Subcutaneous abdominal adipose tissue (tissue), 5 donors: ENCODE measurements around the gene SLC9A7.

ENCODE experiments used
- H3K27ac ChIP-seq: one replicate; pipeline ENCODE4 v1.7.0; 2013; ENCODE audit warnings: low read depth, mild to moderate bottlenecking, inconsistent platforms, low read length, moderate library complexity
- H3K27me3 ChIP-seq, 5 donors: one replicate each; pipeline ENCODE4 v1.7.0; 2013; ENCODE audit warnings: low read length in 5 of 5, inconsistent platforms in 1 of 5; ENCODE audit not compliant: control insufficient read depth in 5 of 5, insufficient read depth in 4 of 5
- H3K36me3 ChIP-seq, 5 donors: one replicate each; pipeline ENCODE4 v1.7.0; 2013; ENCODE audit warnings: low read length in 5 of 5; ENCODE audit not compliant: control insufficient read depth in 5 of 5, insufficient read depth in 5 of 5
- H3K4me1 ChIP-seq, 5 donors: one replicate each; pipeline ENCODE4 v1.7.0; 2013; ENCODE audit warnings: low read length in 5 of 5, mild to moderate bottlenecking in 3 of 5, moderate library complexity in 1 of 5; ENCODE audit not compliant: control insufficient read depth in 5 of 5, insufficient read depth in 5 of 5
- H3K4me3 ChIP-seq, 5 donors: one replicate each; pipeline ENCODE4 v1.7.0; 2013; ENCODE audit warnings: low read length in 5 of 5, low read depth in 1 of 5
- H3K9ac ChIP-seq, 5 donors: one replicate each; pipeline ENCODE4 v1.7.0; 2013; ENCODE audit warnings: low read length in 5 of 5, mild to moderate bottlenecking in 4 of 5, moderate library complexity in 3 of 5
- H3K9me3 ChIP-seq, 5 donors: one replicate each; pipeline ENCODE4 v1.7.0; 2013; ENCODE audit warnings: low read length in 5 of 5; ENCODE audit not compliant: control insufficient read depth in 5 of 5
- donor health status: healthy.
- donor health status: healthy.
- donor health status: healthy.
- donor health status: healthy.
- donor health status: healthy.

Gene SLC9A7

DNA sequence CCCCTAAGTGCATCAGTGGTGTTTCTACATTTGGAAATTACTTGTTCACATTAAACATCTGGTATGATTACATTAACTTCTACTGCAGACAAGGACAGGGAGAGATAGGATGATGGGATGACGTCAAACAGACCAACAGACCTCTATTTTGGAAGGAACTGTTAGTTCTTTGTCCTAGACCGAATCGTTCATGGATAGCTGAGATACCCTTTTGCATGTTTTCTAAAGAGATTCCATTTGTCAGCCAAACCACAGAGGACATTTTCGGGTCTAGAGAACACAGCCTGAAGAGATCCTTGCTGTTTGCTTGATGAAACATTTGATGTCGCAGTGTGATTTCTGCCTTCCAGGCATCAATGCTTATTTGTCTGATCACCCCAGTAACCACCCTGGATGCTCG is 157.6 kb downstream of the SLC9A7 start:
- Histone ChIP-seq H3K9ac (no peak overlapping the region), H3K9me3 (no peaks in the 10 kb centered on the region), H3K4me1 (peaks cover 0 to 5% (median 0%) of the 10 kb centered on the region in 5 donors), H3K36me3 (no peaks in the 10 kb centered on the region), H3K4me3 (no peak overlapping the region), H3K27ac (no peak overlapping the region), H3K27me3 (peaks cover 0 to 11% (median 2%) of the 10 kb centered on the region in 5 donors)

DNA sequence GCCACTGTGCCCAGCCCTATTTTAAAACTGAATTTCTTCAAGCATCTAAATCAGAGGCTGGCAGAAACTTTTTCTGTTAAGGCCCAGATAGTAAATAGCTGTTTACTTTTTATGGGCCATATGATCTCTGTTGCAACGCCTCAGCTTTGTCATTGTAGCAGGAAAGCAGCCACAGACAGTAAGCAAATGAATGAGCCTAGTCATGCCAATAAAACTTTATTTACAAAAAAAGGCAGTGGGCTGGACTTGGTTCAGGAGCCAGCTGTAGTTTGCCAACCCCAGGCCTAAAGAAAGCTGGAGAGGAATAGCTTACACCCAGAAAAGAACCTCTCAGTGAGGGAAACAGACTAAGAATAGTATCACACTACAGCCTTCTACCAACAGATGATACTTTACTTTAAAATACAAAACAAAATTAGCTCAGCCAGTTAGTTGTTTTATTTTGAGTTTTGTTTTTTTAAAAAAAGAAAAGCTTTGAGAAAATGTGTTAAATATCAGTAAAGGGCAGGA is 159.8 kb downstream of the SLC9A7 start:
- H3K4me1 ChIP-seq: peaks cover 0 to 5% (median 0%) of the 10 kb centered on the region in 5 donors
- H3K4me3 ChIP-seq: no peak overlapping the region
- peaks cover 0 to 11% (median 2%) of the 10 kb centered on the region in 5 donors for H3K27me3 ChIP-seq
- H3K9ac ChIP-seq: no peak overlapping the region
- no peak overlapping the region for H3K27ac ChIP-seq
- H3K9me3 ChIP-seq: no peaks in the 10 kb centered on the region
- H3K36me3 ChIP-seq: no peaks in the 10 kb centered on the region

DNA sequence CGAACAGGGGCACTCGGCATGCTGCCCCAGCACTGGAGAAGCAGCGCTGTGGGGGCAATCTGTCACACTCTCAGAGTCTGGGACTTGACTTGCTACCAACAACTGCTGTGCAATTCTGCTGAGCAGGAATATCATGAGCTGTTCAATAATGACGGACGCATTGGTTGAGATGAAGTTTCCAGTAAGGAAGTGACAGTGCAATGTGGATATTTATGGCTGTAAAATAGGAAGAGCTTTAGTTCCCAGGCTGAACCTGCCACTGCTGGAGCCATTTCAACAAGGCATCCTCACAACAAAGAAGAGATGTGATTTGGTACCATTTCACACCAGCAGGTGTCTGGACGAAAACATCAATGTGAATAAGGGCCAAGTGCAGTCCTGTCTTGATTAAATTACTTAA is 161.1 kb downstream of the SLC9A7 start:
- no peaks in the 10 kb centered on the region for H3K36me3 ChIP-seq
- no peak overlapping the region for H3K27ac ChIP-seq
- no peak overlapping the region for H3K9ac ChIP-seq
- H3K27me3 ChIP-seq: peaks cover 0 to 11% (median 2%) of the 10 kb centered on the region in 5 donors
- H3K9me3 ChIP-seq: no peaks in the 10 kb centered on the region
- peaks cover 0 to 5% (median 0%) of the 10 kb centered on the region in 5 donors for H3K4me1 ChIP-seq
- H3K4me3 ChIP-seq: no peak overlapping the region

- Histone ChIP-seq H3K27ac (no peak overlapping the region), H3K4me3 (no peak overlapping the region), H3K9ac (no peak overlapping the region), H3K27me3 (peaks cover 0 to 11% (median 2%) of the 10 kb centered on the region in 5 donors), H3K36me3 (no peaks in the 10 kb centered on the region), H3K9me3 (no peaks in the 10 kb centered on the region), H3K4me1 (peaks cover 0 to 5% (median 0%) of the 10 kb centered on the region in 5 donors)
Observed at GRCh38 chrX:46597208-46597607, 161.7 kb downstream of the SLC9A7 start.

- Histone ChIP-seq H3K27me3 (peaks cover 0 to 9% (median 0%) of the 10 kb centered on the region in 5 donors), H3K36me3 (no peaks in the 10 kb centered on the region), H3K27ac (no peak overlapping the region), H3K9ac (no peak overlapping the region), H3K4me1 (peaks cover 0 to 7% (median 2%) of the 10 kb centered on the region in 5 donors), H3K4me3 (no peak overlapping the region), H3K9me3 (no peaks in the 10 kb centered on the region)
Observed at GRCh38 chrX:46595084-46595483, 163.8 kb downstream of the SLC9A7 start.

DNA sequence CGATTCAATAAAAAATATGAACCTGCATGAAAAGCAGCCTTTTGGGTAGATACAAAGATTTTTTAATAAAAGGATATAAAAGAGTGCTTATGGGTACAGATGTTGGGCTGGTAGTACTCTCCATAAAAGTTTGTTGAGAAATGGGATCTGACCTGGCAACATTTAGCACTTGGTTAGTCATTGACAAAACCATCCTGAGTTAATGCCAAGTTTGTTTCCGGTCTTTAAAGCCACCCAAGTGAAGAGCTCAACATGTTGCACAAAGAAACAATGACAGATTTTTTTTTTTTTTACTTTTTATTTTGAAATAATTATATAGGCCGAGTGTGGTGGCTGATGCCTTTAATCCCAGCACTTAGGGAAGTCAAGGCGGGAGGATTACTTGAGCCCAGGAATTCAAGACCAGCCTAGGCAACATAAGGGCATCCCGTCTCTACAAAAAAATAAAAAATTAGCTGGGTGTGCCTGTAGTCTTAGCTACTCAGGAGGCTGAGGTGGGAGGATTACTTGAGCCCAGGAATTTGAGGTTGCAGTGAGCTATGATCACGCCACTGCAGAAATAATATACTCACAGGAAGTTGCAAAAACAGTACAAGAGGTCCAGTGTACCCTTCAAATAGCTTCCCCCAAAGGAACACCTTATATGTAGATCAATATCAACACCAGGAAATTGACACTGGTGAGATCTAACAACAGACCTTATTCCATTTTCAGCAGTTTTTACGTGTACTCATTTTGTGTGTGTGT is 168.8 kb downstream of the SLC9A7 start:
- Histone ChIP-seq H3K9me3 (no peaks in the 10 kb centered on the region), H3K4me1 (peaks cover 2 to 35% (median 21%) of the 10 kb centered on the region in 5 donors), H3K4me3 (no peak overlapping the region), H3K9ac (no peak overlapping the region), H3K27me3 (peaks cover 0 to 2% (median 0%) of the 10 kb centered on the region in 5 donors), H3K36me3 (no peaks in the 10 kb centered on the region), H3K27ac (no peak overlapping the region)

DNA sequence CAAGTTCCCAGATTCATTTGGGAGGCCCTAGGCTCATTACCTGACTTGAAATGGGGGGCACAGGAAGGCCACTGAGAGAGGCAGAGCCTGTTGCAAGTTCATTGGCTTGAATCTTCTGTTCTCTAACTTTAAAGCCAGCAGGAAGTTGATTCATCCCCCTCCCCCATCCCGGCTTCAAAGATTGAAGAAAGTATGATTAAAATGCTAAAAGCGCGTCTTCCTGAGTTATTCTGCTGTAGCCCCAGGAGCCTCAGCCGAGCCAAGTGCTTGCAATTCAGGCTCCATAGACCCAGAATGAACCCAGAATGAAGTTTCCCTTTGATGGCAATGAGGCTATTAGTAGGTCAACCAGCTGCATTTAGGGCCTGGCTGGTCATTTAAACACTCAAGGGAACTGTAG is 170.7 kb downstream of the SLC9A7 start:
- Histone ChIP-seq H3K9me3 (no peaks in the 10 kb centered on the region), H3K4me1 (peaks cover 2 to 47% (median 24%) of the 10 kb centered on the region in 5 donors), H3K9ac (no peak overlapping the region), H3K27ac (peak overlapping the region; percentile 19), H3K36me3 (no peaks in the 10 kb centered on the region), H3K27me3 (peaks cover 0 to 2% (median 0%) of the 10 kb centered on the region in 5 donors), H3K4me3 (peak overlapping the region in 1 of 5 donors; percentile 34)

DNA sequence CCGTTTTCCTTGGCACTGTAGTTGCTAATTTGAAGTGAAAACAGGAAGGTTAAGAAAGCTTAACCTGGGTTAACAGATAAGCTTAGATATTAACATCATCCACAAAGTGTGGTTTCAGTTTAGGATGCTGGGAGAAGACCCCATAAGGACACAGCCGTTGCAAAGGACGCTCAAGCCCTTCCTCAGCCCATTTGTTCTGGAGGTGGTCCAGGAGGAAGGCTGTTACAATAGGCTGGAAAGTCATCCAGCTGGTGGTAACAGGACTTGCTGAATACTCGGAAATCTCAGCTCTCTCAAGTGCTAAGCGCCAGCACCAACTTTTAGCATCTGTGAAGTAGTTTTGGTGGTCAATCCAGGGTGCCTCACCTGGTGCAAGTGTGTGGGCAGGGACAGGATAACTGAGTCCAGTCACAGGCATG is 171.2 kb downstream of the SLC9A7 start:
- Histone ChIP-seq H3K27ac (peak overlapping the region; percentile 19), H3K9me3 (no peaks in the 10 kb centered on the region), H3K4me3 (peak overlapping the region in 2 of 5 donors; percentile 7 to 12), H3K4me1 (peaks cover 2 to 49% (median 27%) of the 10 kb centered on the region in 5 donors), H3K9ac (no peak overlapping the region), H3K27me3 (peaks cover 0 to 2% (median 0%) of the 10 kb centered on the region in 5 donors), H3K36me3 (no peaks in the 10 kb centered on the region)

DNA sequence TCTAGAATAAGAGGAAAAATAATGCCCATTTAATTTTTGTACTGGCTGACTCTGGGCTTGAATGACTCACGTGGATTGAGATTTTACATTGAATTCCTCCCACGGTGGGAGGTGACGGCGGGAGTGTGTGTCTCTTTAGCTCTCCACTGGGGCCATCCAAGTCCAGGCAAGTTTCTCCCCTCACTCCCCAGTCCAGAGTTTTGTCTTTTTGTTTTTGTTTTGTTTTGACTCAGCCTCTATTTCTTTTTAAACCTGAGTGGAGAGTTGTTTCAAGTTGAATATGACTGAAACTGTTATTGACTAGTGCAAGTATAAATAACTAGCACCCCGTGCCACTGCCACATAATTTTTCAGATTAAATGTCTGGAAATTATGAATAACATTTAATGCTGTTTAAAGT is 171.8 kb downstream of the SLC9A7 start:
- Histone ChIP-seq H3K9ac (no peak overlapping the region), H3K4me1 (peaks cover 2 to 54% (median 27%) of the 10 kb centered on the region in 5 donors), H3K9me3 (no peaks in the 10 kb centered on the region), H3K27me3 (peaks cover 0 to 2% (median 0%) of the 10 kb centered on the region in 5 donors), H3K27ac (peak overlapping the region; percentile 19), H3K4me3 (no peak overlapping the region), H3K36me3 (no peaks in the 10 kb centered on the region)

DNA sequence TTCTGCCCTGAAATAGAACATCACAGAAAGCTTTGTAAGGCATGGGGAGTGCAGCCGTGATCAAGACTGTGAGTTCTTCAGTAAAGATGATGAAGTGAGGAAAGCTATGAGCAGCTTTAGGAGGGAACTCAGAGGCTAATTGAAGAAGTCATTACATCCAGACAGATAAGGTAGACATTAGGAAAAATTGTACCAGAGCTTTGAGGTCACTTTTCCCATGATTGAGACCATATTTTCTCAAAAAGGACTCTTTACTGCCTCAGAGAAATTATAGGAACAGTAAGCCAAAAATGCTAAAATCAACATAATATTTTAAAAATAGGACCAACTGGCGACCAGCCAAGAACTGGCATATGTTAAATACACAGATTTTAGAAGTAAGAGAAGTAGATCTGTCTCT is 174.2 kb downstream of the SLC9A7 start:
- peaks cover 0 to 2% (median 0%) of the 10 kb centered on the region in 5 donors for H3K27me3 ChIP-seq
- H3K36me3 ChIP-seq: no peaks in the 10 kb centered on the region
- no peak overlapping the region for H3K27ac ChIP-seq
- peaks cover 2 to 53% (median 24%) of the 10 kb centered on the region in 5 donors for H3K4me1 ChIP-seq
- H3K9me3 ChIP-seq: no peaks in the 10 kb centered on the region
- H3K4me3 ChIP-seq: no peak overlapping the region
- no peak overlapping the region for H3K9ac ChIP-seq
